SK-MEL-5 (cell line): ENCODE data around the gene GRPEL2. TPM values are rescaled to one million over a fixed set of nuclear protein-coding genes. Genes with fewer than 3 reads are reported as not detected.

ENCODE experiments used
- DNase-seq: peaks from one replicate; pipeline ENCODE4 v3.0.0-alpha.2; 2016; ENCODE audit warnings: low read depth, low spot score
- in situ Hi-C: cut with HindIII; loops from 2 replicates; pipeline ENCODE4 v1.10.0; 2016; ENCODE audit warnings: low sequenced_read_pairs, high pct_unique_total_duplicates, low pct_unique_long_range_greater_than_20kb
- total RNA-seq: library from RNA; depleted of rRNA; stranded (reverse); fragments of >200 nt; shearing (Covaris generic); gene quantifications from 2 replicates; pipeline ENCODE4 v1.2.3, GENCODE V29; 2014

The GRPEL2 gene
- total RNA-seq, 1 experiment from 2014 or later, result 25.3 TPM

DNA sequence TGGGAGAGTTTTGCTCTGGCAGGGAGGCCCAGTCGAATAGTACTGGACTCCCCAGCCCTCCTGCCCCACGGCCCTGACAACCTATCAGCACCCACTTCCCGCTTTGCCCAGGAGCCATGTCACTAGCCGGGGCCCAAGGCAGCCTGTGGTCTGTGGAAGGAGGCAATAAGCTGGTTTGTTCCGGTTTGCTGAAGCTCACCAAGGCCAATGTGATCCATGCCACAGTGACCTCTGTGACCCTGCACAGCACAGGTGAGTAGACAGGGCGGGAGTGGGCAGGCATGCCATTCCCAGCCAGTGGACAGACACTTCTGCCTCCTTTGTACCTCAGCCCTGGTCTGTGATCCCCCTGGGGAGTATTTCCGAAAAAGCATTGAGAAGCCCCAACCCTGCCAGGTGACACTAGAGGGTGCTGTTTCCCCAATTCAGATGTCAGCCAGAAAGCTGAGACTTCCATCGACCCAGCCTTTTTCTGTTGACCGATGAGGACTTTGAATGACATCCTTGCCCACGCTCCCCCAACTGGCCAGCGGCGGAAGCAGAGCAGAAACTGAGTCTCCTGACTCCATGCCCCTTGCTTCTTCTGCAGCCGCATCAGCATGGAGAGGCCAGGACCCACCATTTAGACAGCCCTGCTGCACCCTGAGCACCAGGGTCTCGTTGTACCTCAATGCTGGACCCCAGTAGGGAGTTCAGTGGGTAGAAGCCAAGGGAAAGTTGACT lies 22.1 kb downstream of the GRPEL2 start:
- in situ Hi-C loops, result no loop called here
- DNase-seq, result peak; percentile 87

- in situ Hi-C loops, result no loop called here
- DNase-seq, result no peak
Measured at GRCh38 chr5:149367972-149368645, 22.8 kb downstream of the GRPEL2 start.

DNA sequence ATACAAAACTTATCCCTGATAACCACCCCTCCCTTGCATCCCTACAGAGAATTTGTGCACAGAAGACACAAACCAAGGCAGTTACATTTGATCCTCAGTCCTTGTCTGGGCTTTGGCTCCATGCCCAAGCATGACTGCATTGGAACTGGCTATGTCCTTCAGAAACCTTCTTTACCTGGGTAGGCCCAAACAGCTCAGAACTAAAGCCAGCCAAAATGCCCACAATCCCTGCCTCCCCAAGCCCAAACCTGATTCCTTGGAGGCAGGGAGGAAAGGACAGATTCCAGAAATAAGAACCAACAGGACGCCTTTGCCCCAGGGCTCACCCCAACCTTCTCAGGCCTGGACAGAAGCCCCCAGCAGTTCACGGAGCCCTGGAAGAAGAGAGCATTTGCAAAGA lies 25.6 kb downstream of the GRPEL2 start:
- in situ Hi-C loops, result no loop called here
- no peak for DNase-seq

- peak; percentile 70 for DNase-seq
- in situ Hi-C loops, result no loop called here
Measured at GRCh38 chr5:149371296-149371962, 26.1 kb downstream of the GRPEL2 start.

- in situ Hi-C loops, result no loop called here
Measured at GRCh38 chr5:149372076-149372795, 26.9 kb downstream of the GRPEL2 start.

DNA sequence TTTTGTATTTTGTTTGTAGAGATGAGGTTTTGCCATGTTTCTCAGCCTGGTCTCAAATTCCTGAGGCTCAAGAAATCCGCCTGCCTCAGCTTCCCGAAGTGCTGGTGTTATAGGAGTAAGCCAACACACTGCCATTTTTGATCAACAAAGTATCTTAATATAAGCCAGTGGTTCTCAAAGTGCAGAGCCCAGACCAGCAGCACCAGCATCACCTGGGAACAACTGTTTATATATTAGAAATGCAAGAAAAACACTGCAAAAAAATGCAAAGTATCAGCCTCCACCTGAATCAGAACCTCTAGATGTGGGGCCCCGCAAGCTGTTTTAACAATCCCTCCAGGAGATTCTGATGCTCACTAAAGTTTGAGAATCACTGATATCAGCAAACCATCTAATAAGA lies 27.6 kb downstream of the GRPEL2 start:
- no peak for DNase-seq
- in situ Hi-C loops, result no loop called here

More at GRCh38 chr5:149372076-149372795, 26.9 kb downstream of the GRPEL2 start:
- no peak for DNase-seq

- in situ Hi-C loops, result no loop called here
Measured at GRCh38 chr5:149374303-149374702, 29.0 kb downstream of the GRPEL2 start.

GRCh38 chr5:149374801-149375200 lies 29.5 kb downstream of the GRPEL2 start:
- in situ Hi-C loops, result no loop called here
- DNase-seq, result no peak

More at GRCh38 chr5:149374303-149374702, 29.0 kb downstream of the GRPEL2 start:
- no peak for DNase-seq

GRCh38 chr5:149375434-149375833 lies 30.1 kb downstream of the GRPEL2 start:
- DNase-seq, result no peak
- in situ Hi-C loops, result no loop called here

- in situ Hi-C loops, result no loop called here
- DNase-seq, result no peak
Measured at GRCh38 chr5:149376104-149376503, 30.8 kb downstream of the GRPEL2 start.

DNA sequence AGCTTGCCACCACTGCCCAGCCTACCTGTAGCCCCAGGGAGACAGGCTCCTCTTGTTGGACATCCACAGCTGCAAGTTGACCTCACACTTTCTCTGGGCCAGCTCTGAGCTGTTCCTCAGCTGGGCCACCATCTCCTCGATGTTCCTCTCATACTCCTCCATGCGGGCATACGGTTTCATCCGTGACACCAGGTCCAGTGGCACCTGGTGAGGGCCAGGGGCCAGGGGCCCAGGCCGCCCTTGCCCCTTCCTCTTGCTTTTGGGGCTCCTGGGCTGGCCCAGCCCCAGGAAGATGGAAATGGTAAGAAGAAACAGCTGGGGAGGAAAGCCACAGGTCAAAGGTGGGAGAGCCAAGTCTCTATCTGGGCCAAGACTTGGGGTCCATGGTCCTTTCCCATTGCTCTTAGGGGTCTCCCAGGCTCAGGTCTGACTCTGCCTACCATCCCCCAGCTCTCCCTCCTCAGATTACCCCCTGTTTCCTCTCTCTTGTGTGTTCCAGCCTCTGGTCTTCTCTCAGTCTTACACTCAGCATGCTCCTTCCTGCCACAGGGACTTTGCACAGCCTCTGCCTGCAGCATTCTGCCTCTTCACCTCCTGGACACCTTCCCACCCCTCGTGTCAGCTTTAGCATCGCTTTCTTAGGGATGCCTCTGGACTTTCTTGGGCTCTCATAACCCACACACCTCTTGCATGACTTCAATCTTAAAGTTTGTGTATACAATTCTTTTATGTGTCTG lies 31.6 kb downstream of the GRPEL2 start:
- in situ Hi-C loops, result no loop called here
- DNase-seq, result no peak

DNA sequence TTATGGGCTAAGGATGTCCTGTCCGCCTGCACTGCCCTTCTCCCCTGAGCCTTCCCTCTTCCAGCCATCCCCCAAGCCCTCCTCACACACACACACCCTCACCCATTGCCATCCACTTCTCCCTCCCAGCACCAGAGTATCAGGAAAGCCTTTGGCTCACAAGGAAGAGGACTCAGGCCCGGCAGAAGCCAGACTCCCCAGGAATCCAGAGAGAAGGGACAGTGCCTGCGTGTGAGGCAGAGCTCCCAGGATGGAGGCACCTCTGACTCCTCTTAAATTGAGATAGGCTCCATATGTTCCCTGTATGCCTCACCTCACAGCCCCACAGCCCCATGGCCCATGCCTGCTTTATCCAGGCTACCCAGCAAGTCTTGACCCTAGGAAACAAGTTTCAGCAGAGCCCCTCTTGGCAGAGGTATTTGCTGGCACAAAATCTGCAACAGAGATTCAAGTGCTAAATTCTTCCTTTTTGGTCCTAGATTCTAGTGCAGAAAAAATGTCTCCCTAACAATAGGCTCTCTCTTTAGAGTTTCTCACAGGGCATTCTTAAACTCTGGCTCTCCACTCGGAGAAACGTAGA lies 33.0 kb downstream of the GRPEL2 start:
- in situ Hi-C loops, result no loop called here

DNA sequence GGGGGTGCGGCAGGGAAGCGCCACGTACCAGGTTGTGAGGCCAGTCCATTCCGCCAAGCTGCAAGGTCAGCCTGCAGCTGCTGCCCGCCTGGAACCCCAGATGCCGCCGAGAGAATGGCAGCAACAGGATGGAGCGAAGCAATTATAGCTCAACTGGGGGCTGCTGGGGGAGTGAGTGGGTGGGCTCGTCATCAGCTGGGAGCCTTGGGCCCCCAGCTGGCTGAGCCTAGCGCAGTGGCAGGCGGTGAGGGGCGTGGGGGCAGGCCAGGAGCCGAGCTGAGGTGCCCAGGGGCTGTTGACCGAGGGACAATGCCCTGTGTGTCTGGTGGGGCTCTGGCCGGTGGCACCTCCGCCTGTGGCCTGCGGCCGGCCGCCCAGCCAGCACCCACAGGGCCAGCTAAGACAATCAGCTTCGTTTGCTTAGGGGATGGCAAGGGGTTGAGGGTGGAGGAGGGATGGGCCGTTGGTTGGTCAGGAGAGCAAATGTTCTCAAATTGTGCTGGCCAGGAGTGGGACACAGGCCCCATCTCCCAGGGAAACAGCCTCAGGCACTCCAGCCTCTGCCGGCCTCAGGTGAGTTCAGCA lies 34.0 kb downstream of the GRPEL2 start, which contains the start of gene IL17B:
Gene IL17B, minus strand, starts transcription at position 116 of the 585 bp plus-strand sequence. Its CDS starts 67 bp downstream, at position 49.
- no peak for DNase-seq
- in situ Hi-C loops, result no loop called here

More for the DNA sequence above, 33.0 kb downstream of the GRPEL2 start:
- DNase-seq, result no peak

DNA sequence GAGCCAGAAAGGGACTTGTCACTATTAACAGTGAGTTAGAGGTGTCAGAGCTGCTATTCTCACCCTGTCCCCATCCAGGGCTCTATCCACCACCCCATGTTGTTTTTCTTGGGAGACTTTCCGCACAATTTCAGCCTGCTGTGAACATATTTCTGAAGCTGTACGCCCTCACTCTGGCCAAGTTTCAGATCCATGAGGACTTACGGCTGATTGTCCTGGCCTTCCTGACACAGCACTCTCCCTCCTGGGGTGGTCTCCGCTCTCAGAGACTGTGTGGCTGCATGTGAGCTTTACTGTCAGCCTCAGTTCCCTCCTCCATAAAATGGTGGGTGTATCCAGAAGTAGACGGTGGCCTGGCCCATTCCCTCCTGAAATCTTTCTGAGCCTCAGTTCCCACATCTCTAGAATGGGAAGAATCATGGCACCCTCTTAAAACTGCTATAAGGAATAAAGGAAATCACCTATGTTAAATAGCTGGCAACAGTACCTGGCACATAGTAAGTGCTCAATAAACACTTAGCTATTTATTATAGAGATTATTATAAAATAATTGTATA lies 34.6 kb downstream of the GRPEL2 start:
- in situ Hi-C loops, result no loop called here
- DNase-seq, result no peak

GRCh38 chr5:149380466-149381121 lies 35.3 kb downstream of the GRPEL2 start:
- DNase-seq, result no peak
- in situ Hi-C loops, result no loop called here
